B cell (primary cell): ENCODE results near the gene BHLHA9.

Source experiments
- EZH2 ChIP-seq: IDR thresholded peaks from 2 replicates; pipeline ENCODE4 v1.6.1; 2012; ENCODE audit warnings: borderline replicate concordance, low read depth, mild to moderate bottlenecking, moderate library complexity, low read length; ENCODE audit not compliant: insufficient read depth, poor library complexity, severe bottlenecking
- TF ChIP-seq, protein P1 (sequence below): fragments of 200-600 bp; IDR thresholded peaks from one replicate; pipeline ENCODE4 v1.8.0; 2022; ENCODE audit warnings: antibody characterized with exemption, mild to moderate bottlenecking

DNA sequence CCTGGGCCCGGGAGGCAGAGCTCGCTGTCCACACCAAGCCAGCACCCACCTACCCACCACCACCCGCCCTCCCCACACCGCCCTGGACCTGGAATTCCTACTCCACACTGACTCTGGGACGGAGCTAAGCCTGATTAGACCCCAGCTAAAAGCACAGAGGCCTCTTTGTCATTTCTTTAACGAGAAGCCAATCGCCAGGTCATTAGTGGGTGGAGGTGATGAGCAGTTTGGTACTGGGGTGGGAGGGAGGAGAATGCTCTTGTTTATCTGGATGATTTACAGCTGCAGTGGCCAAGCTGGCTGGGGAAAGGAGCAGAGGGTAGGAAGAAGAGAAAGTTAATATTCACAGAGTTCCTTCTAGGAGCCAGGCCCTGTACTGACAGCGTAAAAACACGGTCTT lies 6.0 kb upstream of the BHLHA9 start:
- TF ChIP-seq, protein P1, sequence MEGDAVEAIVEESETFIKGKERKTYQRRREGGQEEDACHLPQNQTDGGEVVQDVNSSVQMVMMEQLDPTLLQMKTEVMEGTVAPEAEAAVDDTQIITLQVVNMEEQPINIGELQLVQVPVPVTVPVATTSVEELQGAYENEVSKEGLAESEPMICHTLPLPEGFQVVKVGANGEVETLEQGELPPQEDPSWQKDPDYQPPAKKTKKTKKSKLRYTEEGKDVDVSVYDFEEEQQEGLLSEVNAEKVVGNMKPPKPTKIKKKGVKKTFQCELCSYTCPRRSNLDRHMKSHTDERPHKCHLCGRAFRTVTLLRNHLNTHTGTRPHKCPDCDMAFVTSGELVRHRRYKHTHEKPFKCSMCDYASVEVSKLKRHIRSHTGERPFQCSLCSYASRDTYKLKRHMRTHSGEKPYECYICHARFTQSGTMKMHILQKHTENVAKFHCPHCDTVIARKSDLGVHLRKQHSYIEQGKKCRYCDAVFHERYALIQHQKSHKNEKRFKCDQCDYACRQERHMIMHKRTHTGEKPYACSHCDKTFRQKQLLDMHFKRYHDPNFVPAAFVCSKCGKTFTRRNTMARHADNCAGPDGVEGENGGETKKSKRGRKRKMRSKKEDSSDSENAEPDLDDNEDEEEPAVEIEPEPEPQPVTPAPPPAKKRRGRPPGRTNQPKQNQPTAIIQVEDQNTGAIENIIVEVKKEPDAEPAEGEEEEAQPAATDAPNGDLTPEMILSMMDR: no peak
- TF ChIP-seq EZH2: no peak
